Measurements from ENCODE around the gene SPATA33.
A peak's percentile ranks its signal among the peaks of the same experiment; 100 is the strongest.

Gene SPATA33

DNA sequence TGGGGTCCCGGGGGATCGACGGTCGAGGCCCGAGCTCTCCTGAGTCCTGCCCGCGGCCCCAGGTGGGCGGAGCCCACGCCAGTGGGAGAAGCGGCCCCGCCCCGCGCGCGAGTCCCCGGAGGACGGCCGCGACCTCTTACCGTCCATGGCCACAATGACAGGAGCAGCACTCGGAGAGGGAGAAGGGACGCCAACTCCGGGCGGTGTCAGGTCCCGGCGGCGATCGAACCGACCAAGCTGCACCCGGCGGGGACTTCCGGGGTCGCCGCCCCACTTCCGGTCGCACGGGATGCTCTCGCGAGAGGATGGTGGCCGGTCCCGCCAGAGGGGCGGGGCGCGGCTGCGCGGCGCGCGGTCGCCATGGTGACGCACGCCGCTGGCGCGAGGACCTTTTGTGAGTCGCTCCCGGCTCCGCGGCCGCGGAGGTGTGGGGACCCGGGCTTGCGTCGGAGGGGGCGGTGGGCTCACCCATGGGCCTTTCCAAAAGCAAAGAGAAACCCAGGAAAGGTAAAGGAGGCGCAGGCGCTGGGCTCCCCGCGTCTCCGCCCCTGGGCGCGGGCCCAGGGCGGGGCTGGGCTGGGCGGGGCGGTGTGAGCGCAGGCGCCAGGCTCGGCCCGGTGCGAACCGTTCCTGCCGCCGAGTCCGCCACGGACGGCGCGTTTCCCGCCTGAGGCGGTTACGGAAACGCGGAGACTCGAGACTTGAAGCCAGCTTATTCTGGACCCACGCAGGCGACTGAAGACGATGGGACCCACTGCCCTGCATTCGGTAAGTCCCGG, at the start of gene SPATA33, which contains the start of gene CHMP1A:
TSS of gene SPATA33 (plus strand) at position 395 of the 779 bp plus-strand sequence. CDS start at position 471, 76 bp downstream.
TSS of gene CHMP1A (minus strand) at position 267 of the 779 bp plus-strand sequence. CDS start at position 147, 120 bp downstream.
- peak within 1 kb of the TSS; percentile 97 for H3K4me3 ChIP-seq (ENCODE audit: low read depth, low read length)
- in situ Hi-C loops (cut with HindIII; ENCODE audit: low sequenced_read_pairs): no loop called here
- peak; percentile 85 for DNase-seq (ENCODE audit: low read depth, low spot score)
- TF ChIP-seq, protein P1, sequence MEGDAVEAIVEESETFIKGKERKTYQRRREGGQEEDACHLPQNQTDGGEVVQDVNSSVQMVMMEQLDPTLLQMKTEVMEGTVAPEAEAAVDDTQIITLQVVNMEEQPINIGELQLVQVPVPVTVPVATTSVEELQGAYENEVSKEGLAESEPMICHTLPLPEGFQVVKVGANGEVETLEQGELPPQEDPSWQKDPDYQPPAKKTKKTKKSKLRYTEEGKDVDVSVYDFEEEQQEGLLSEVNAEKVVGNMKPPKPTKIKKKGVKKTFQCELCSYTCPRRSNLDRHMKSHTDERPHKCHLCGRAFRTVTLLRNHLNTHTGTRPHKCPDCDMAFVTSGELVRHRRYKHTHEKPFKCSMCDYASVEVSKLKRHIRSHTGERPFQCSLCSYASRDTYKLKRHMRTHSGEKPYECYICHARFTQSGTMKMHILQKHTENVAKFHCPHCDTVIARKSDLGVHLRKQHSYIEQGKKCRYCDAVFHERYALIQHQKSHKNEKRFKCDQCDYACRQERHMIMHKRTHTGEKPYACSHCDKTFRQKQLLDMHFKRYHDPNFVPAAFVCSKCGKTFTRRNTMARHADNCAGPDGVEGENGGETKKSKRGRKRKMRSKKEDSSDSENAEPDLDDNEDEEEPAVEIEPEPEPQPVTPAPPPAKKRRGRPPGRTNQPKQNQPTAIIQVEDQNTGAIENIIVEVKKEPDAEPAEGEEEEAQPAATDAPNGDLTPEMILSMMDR (IDR thresholded peaks at IDR 0.05; ENCODE audit: low read depth, low read length): no peak

- no peak overlapping the region for H3K4me3 ChIP-seq (ENCODE audit: low read depth, low read length)
- TF ChIP-seq, protein P1 (IDR thresholded peaks at IDR 0.05; ENCODE audit: low read depth, low read length): no peak
- in situ Hi-C loops (cut with HindIII; ENCODE audit: low sequenced_read_pairs): no loop called here
- DNase-seq (ENCODE audit: low read depth, low spot score): no peak
These were observed 49.5 kb upstream of the SPATA33 start for GRCh38 chr16:89607937-89608740.

DNA sequence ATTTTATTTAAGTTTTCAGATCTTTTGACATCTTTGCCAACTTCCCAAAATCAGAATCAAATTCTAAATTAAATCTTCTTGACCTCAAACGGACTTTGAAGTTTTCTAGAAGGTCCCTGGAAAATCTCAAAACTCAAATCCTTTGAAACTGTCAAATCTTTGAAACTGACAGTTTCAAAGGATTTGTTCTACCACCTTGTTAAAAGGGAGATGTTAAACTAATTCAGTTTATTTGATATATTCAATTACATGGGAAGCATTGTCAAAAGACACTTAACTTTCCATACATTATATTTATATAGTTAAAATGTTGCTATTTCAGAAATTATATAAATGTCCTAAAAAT, 47.6 kb upstream of the SPATA33 start:
- no peak for DNase-seq (ENCODE audit: low read depth, low spot score)
- H3K4me3 ChIP-seq (ENCODE audit: low read depth, low read length): no peak overlapping the region
- in situ Hi-C loops (cut with HindIII; ENCODE audit: low sequenced_read_pairs): no loop called here
- TF ChIP-seq, protein P1 (IDR thresholded peaks at IDR 0.05; ENCODE audit: low read depth, low read length): no peak

GRCh38 chr16:89612415-89613166, 45.0 kb upstream of the SPATA33 start:
- DNase-seq (ENCODE audit: low read depth, low spot score): no peak
- H3K4me3 ChIP-seq (ENCODE audit: low read depth, low read length): no peak overlapping the region
- in situ Hi-C loops (cut with HindIII; ENCODE audit: low sequenced_read_pairs): no loop called here
- TF ChIP-seq, protein P1 (IDR thresholded peaks at IDR 0.05; ENCODE audit: low read depth, low read length): no peak

- no peak for DNase-seq (ENCODE audit: low read depth, low spot score)
- TF ChIP-seq, protein P1 (IDR thresholded peaks at IDR 0.05; ENCODE audit: low read depth, low read length): no peak
- H3K4me3 ChIP-seq (ENCODE audit: low read depth, low read length): no peak within 1 kb of the TSS
- in situ Hi-C loops (cut with HindIII; ENCODE audit: low sequenced_read_pairs): no loop called here
These were observed 44.2 kb upstream of the SPATA33 start, which contains the start of gene DPEP1 for GRCh38 chr16:89613231-89613953. TSS of gene DPEP1 (plus strand) at chr16:89613642. CDS start at chr16:89630411, 16,769 bp downstream.
